HepG2 (cell line): ENCODE data around the gene BTF3L4. TPM values are rescaled to one million over a fixed set of nuclear protein-coding genes. Genes with fewer than 3 reads are reported as not detected.
A peak's percentile ranks its signal among the peaks of the same experiment; 100 is the strongest.

Experiments
- EZH2 ChIP-seq: conservative IDR thresholded peaks from 2 replicates; pipeline ENCODE4 v1.6.1; 2012; ENCODE audit warnings: mild to moderate bottlenecking, low read depth, low read length, moderate library complexity
- FOSL1 ChIP-seq: sonication (generic); formaldehyde crosslinking; IDR thresholded peaks from 2 replicates; pipeline ENCODE4 v1.9.0; 2021; ENCODE audit warnings: missing genetic modification reagents, borderline replicate concordance
- JDP2 ChIP-seq: sonication (generic); formaldehyde crosslinking; IDR thresholded peaks from 2 replicates; pipeline ENCODE4 v1.8.1; 2022; ENCODE audit warnings: missing genetic modification reagents, borderline replicate concordance
- KAT7 ChIP-seq: IDR thresholded peaks from 2 replicates; pipeline ENCODE4 v1.6.1; 2018; ENCODE audit warnings: borderline replicate concordance, missing compliant biosample characterization
- KLF16 ChIP-seq, 2 experiments: sonication (generic) in 1 of 2; formaldehyde crosslinking in 1 of 2; IDR thresholded peaks; 2 replicates each; pipeline versions ENCODE4 v1.6.1 to v1.8.0; 2016 to 2023; ENCODE audit warnings: missing genetic modification reagents in 2 of 2, missing compliant biosample characterization in 1 of 2
- MAFG ChIP-seq: sonication (generic); formaldehyde crosslinking; IDR thresholded peaks from 2 replicates; pipeline ENCODE4 v1.5.1; 2020; ENCODE audit warnings: mild to moderate bottlenecking, missing genetic modification reagents
- MIER2 ChIP-seq: IDR thresholded peaks from 2 replicates; pipeline ENCODE4 v1.6.1; 2016; ENCODE audit warnings: missing biosample characterization, missing genetic modification reagents
- REPIN1 ChIP-seq: sonication (generic); formaldehyde crosslinking; IDR thresholded peaks from 2 replicates; pipeline ENCODE4 v1.8.0; 2022; ENCODE audit warnings: missing genetic modification reagents, low read depth, mild to moderate bottlenecking, borderline replicate concordance
- SALL1 ChIP-seq: sonication (generic); formaldehyde crosslinking; IDR thresholded peaks from 2 replicates; pipeline ENCODE4 v1.8.0; 2022; ENCODE audit warnings: mild to moderate bottlenecking, missing genetic modification reagents
- SRY ChIP-seq: sonication (generic); formaldehyde crosslinking; IDR thresholded peaks from 2 replicates; pipeline ENCODE4 v1.8.0; 2022; ENCODE audit warnings: mild to moderate bottlenecking, missing genetic modification reagents
- TBX3 ChIP-seq: fragments of 450-650 bp; IDR thresholded peaks from 2 replicates; pipeline ENCODE4 v1.6.1; 2017; ENCODE audit warnings: antibody characterized with exemption, mild to moderate bottlenecking, inconsistent platforms, borderline replicate concordance
- ZFP41 ChIP-seq: sonication (generic); formaldehyde crosslinking; IDR thresholded peaks from 2 replicates; pipeline ENCODE4 v1.4.0; 2020; ENCODE audit warnings: mild to moderate bottlenecking, missing genetic modification reagents, borderline replicate concordance
- ZFP62 ChIP-seq: sonication (generic); formaldehyde crosslinking; IDR thresholded peaks from 2 replicates; pipeline ENCODE4 v1.4.0; 2020; ENCODE audit warnings: missing genetic modification reagents
- ZKSCAN1 ChIP-seq: fragments of 150-350 bp; IDR thresholded peaks from 2 replicates; pipeline ENCODE4 v1.6.1; 2014; ENCODE audit warnings: low read length
- ZNF136 ChIP-seq: sonication (generic); formaldehyde crosslinking; IDR thresholded peaks from 2 replicates; pipeline ENCODE4 v1.8.1; 2022; ENCODE audit warnings: low read depth, mild to moderate bottlenecking, moderate library complexity, missing genetic modification reagents
- ZNF20 ChIP-seq: sonication (generic); formaldehyde crosslinking; IDR thresholded peaks from 2 replicates; pipeline ENCODE4 v1.4.0; 2020; ENCODE audit warnings: mild to moderate bottlenecking, moderate library complexity, missing genetic modification reagents
- ZNF234 ChIP-seq: sonication (generic); formaldehyde crosslinking; conservative IDR thresholded peaks from 2 replicates; pipeline ENCODE4 v1.5.1; 2020; ENCODE audit warnings: mild to moderate bottlenecking, missing genetic modification reagents
- ZNF484 ChIP-seq: sonication (generic); formaldehyde crosslinking; IDR thresholded peaks from 2 replicates; pipeline ENCODE4 v1.5.1; 2020; ENCODE audit warnings: mild to moderate bottlenecking, low read depth, missing genetic modification reagents, borderline replicate concordance
- ZNF615 ChIP-seq: sonication (generic); formaldehyde crosslinking; IDR thresholded peaks from 2 replicates; pipeline ENCODE4 v1.5.0; 2020; ENCODE audit warnings: mild to moderate bottlenecking, missing genetic modification reagents, borderline replicate concordance
- ZNF670 ChIP-seq: sonication (generic); formaldehyde crosslinking; IDR thresholded peaks from 2 replicates; pipeline ENCODE4 v1.8.0; 2022; ENCODE audit warnings: mild to moderate bottlenecking, missing genetic modification reagents, borderline replicate concordance
- polyA plus RNA-seq, 8 experiments: library from polyadenylated mRNA; depleted of rRNA in 3 of 8; stranded (reverse) in 7 of 8; unstranded in 1 of 8; fragments of >200 nt; fragmentation: Illumina TruSeq in 4 of 8; extraction: Trizol in 4 of 8; gene quantifications; 2 replicates each; pipeline versions ENCODE4 v1.2.1 to v1.2.3, GENCODE V29; 2011 to 2016; ENCODE audit warnings: low read depth in 4 of 8, missing spikeins in 1 of 8, mixed read lengths in 1 of 8; ENCODE audit not compliant: insufficient read depth in 1 of 8
- total RNA-seq, 5 experiments: library from RNA; depleted of rRNA; stranded (reverse); fragments of >200 nt; fragmentation: Illumina TruSeq; extraction: Trizol; gene quantifications; 2 replicates each; pipeline ENCODE4 v1.2.3, GENCODE V29; 2016; ENCODE audit warnings: low read depth in 1 of 5
- TF ChIP-seq, protein P1 (sequence below): sonication (generic); formaldehyde crosslinking; IDR thresholded peaks from 2 replicates; pipeline ENCODE4 v1.4.0; 2020; ENCODE audit warnings: missing genetic modification reagents, borderline replicate concordance
- TF ChIP-seq, protein P2 (sequence below): sonication (generic); formaldehyde crosslinking; IDR thresholded peaks from 2 replicates; pipeline ENCODE4 v1.4.0; 2020; ENCODE audit warnings: missing genetic modification reagents, borderline replicate concordance
- TF ChIP-seq, protein P3 (sequence below): IDR thresholded peaks from 2 replicates; pipeline ENCODE4 v1.6.1; 2016; ENCODE audit warnings: low read depth, borderline replicate concordance
- TF ChIP-seq, protein P4 (sequence below): sonication (generic); formaldehyde crosslinking; IDR thresholded peaks from 2 replicates; pipeline ENCODE4 v1.8.1; 2023; ENCODE audit warnings: mild to moderate bottlenecking, moderate library complexity, missing genetic modification reagents

BTF3L4 gene
- total and polyA plus RNA-seq, 2 of the 13 experiments (the other 11 are each of a cell fraction or from before 2014, with no cell fraction given): 59.0 to 74.3 TPM

DNA sequence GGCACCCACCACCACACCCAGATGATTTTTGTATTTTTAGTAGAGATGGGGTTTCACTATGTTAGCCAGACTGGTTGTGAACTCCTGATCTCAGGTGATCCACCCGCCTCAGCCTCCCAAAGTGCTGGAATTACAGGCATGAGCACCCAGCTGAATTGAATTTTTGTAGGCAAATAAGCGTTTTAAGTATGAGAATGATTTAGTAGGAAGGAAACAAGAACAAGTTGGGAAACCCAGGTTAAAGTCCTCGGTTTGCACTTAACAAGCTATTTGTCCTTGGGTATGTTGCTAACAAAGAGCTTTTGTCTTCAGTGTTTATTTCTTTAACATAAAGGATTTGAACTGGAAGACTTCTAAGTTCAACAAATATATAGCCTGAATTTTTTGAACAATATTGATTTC, 23.9 kb downstream of the BTF3L4 start (continued):
- TF ChIP-seq, protein P1, sequence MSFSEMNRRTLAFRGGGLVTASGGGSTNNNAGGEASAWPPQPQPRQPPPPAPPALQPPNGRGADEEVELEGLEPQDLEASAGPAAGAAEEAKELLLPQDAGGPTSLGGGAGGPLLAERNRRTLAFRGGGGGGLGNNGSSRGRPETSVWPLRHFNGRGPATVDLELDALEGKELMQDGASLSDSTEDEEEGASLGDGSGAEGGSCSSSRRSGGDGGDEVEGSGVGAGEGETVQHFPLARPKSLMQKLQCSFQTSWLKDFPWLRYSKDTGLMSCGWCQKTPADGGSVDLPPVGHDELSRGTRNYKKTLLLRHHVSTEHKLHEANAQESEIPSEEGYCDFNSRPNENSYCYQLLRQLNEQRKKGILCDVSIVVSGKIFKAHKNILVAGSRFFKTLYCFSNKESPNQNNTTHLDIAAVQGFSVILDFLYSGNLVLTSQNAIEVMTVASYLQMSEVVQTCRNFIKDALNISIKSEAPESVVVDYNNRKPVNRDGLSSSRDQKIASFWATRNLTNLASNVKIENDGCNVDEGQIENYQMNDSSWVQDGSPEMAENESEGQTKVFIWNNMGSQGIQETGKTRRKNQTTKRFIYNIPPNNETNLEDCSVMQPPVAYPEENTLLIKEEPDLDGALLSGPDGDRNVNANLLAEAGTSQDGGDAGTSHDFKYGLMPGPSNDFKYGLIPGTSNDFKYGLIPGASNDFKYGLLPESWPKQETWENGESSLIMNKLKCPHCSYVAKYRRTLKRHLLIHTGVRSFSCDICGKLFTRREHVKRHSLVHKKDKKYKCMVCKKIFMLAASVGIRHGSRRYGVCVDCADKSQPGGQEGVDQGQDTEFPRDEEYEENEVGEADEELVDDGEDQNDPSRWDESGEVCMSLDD (CRISPR knock-in tag): no peak
- TF ChIP-seq KLF16 (CRISPR knock-in tag; IDR thresholded peaks at IDR 0.05): peak in 1 of 2 experiments; percentile 30; a peak in 1 of 4 replicates
- TF ChIP-seq SALL1: peak; percentile 80
- no peak for TF ChIP-seq MIER2
- TF ChIP-seq JDP2 (CRISPR knock-in tag): no peak
- peak; percentile 80; the same call in 1 of the 2 replicates for TF ChIP-seq TBX3
- no peak for TF ChIP-seq ZNF670 (CRISPR knock-in tag)
- TF ChIP-seq, protein P2, sequence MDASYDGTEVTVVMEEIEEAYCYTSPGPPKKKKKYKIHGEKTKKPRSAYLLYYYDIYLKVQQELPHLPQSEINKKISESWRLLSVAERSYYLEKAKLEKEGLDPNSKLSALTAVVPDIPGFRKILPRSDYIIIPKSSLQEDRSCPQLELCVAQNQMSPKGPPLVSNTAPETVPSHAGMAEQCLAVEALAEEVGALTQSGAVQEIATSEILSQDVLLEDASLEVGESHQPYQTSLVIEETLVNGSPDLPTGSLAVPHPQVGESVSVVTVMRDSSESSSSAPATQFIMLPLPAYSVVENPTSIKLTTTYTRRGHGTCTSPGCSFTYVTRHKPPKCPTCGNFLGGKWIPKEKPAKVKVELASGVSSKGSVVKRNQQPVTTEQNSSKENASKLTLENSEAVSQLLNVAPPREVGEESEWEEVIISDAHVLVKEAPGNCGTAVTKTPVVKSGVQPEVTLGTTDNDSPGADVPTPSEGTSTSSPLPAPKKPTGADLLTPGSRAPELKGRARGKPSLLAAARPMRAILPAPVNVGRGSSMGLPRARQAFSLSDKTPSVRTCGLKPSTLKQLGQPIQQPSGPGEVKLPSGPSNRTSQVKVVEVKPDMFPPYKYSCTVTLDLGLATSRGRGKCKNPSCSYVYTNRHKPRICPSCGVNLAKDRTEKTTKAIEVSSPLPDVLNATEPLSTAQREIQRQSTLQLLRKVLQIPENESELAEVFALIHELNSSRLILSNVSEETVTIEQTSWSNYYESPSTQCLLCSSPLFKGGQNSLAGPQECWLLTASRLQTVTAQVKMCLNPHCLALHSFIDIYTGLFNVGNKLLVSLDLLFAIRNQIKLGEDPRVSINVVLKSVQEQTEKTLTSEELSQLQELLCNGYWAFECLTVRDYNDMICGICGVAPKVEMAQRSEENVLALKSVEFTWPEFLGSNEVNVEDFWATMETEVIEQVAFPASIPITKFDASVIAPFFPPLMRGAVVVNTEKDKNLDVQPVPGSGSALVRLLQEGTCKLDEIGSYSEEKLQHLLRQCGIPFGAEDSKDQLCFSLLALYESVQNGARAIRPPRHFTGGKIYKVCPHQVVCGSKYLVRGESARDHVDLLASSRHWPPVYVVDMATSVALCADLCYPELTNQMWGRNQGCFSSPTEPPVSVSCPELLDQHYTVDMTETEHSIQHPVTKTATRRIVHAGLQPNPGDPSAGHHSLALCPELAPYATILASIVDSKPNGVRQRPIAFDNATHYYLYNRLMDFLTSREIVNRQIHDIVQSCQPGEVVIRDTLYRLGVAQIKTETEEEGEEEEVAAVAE (CRISPR knock-in tag): no peak
- no peak for TF ChIP-seq ZNF136 (CRISPR knock-in tag)
- TF ChIP-seq EZH2: no peak
- TF ChIP-seq ZNF20: no peak
- no peak for TF ChIP-seq ZKSCAN1
- no peak for TF ChIP-seq ZNF234 (CRISPR knock-in tag)
- no peak for TF ChIP-seq REPIN1
- TF ChIP-seq ZNF615: no peak
- no peak for TF ChIP-seq ZNF484
- TF ChIP-seq KAT7 (CRISPR knock-in tag): no peak
- TF ChIP-seq MAFG: no peak
- TF ChIP-seq, protein P3, sequence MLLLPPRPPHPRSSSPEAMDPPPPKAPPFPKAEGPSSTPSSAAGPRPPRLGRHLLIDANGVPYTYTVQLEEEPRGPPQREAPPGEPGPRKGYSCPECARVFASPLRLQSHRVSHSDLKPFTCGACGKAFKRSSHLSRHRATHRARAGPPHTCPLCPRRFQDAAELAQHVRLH (CRISPR knock-in tag): 0 out of 2 replicates have a peak, but pooled peaks have one; percentile 6
- TF ChIP-seq ZFP41: no peak
- TF ChIP-seq SRY (CRISPR knock-in tag): no peak
- TF ChIP-seq FOSL1 (CRISPR knock-in tag): no peak
- TF ChIP-seq ZFP62 (CRISPR knock-in tag): no peak
- TF ChIP-seq, protein P4, sequence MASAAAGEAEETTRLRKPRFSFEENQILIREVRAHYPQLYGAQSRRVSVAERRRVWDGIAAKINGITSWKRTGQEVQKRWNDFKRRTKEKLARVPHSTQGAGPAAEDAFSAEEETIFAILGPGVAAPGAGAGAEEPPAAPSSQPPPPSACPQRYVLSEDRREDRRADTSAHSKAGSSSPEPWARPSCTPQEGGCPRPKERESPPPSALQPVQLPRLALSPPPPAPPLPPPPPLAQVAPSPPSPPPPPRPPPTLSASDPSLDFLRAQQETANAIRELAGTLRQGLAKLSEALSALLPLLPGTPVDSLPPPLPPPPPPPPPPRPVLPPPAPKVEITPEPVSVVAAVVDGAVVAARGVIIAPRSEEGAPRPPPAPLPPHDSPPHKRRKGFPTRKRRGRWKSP: no peak
